ENCODE data around the gene FHIT. TPM values are rescaled to one million over a fixed set of nuclear protein-coding genes. Genes with fewer than 3 reads are reported as not detected.

Gene FHIT
- polyA plus RNA-seq, 1 of the 3 experiments (the other 2 are of a cell fraction) = 0.41 TPM

- Histone ChIP-seq H3K36me3 (replicated peaks in 1 of 2; ENCODE audit: control insufficient read depth in 1 of 2, insufficient read depth in 2 of 2, low read length in 1 of 2) (no peaks in the 10 kb centered on the region), H2AFZ (ENCODE audit: low read depth) (no peak overlapping the region), H3K4me3 (ENCODE audit: low read depth in 2 of 2, low read length in 1 of 2) (no peak overlapping the region), H3K4me2 (no peak overlapping the region), H3K9me2 (no peaks in the 10 kb centered on the region), H3K27me3 (ENCODE audit: insufficient read depth) (no peaks in the 10 kb centered on the region), H4K20me1 (ENCODE audit: insufficient read depth) (no peaks in the 10 kb centered on the region), H3K79me2 (ENCODE audit: insufficient read depth) (no peaks in the 10 kb centered on the region), H3F3A (replicated peaks; ENCODE audit: insufficient read depth) (no peaks in the 10 kb centered on the region), H3K4me1 (ENCODE audit: control insufficient read depth in 1 of 2, insufficient read depth in 2 of 2, low read depth in 1 of 2, low read length in 1 of 2) (no peaks in the 10 kb centered on the region), H3K9ac (no peak overlapping the region), H3K27ac (ENCODE audit: low read depth in 2 of 2, low read length in 1 of 2) (no peak overlapping the region), H3K9me3 (no peaks in the 10 kb centered on the region)
- no peak for DNase-seq
- ChIA-PET CTCF (no interaction called here), POLR2A (no interaction called here)
- WGBS (ENCODE audit: low lambda C conversion rate) = 33% methylated on average over 5 of the region's 5 CpGs
- no peak for TF ChIP-seq FOXJ3 (CRISPR knock-in tag; IDR thresholded peaks at IDR 0.05)
- TF ChIP-seq SIN3A (IDR thresholded peaks at IDR 0.05; ENCODE audit: borderline replicate concordance, low read depth, low read length) = no peak
- no peak for TF ChIP-seq MEF2A (IDR thresholded peaks at IDR 0.05; ENCODE audit: borderline replicate concordance, low read depth)
- no peak for TF ChIP-seq RFX5 (IDR thresholded peaks at IDR 0.05; ENCODE audit: low read length)
- TF ChIP-seq FOSL2 (IDR thresholded peaks at IDR 0.05; ENCODE audit: borderline replicate concordance, low read depth) = no peak
- TF ChIP-seq TAF1 (IDR thresholded peaks at IDR 0.05; ENCODE audit: borderline replicate concordance, low read depth, low read length) = no peak
- TF ChIP-seq ELF1 (IDR thresholded peaks at IDR 0.05) = no peak
- TF ChIP-seq USF1 (IDR thresholded peaks at IDR 0.05; ENCODE audit: borderline replicate concordance, low read depth) = no peak
- no peak for TF ChIP-seq IRF3 (IDR thresholded peaks at IDR 0.05; ENCODE audit: low read depth, low read length)
- TF ChIP-seq RAD21 (IDR thresholded peaks at IDR 0.05; ENCODE audit: low read length) = no peak
- no peak for TF ChIP-seq MXI1 (IDR thresholded peaks at IDR 0.05; ENCODE audit: low read depth, low read length)
Measured at GRCh38 chr3:60243456-60243855, 1007.8 kb downstream of the FHIT start.

- DNase-seq = no peak
- Histone ChIP-seq H4K20me1 (ENCODE audit: insufficient read depth) (no peaks in the 10 kb centered on the region), H3K9me3 (no peaks in the 10 kb centered on the region), H3K4me1 (ENCODE audit: control insufficient read depth in 1 of 2, insufficient read depth in 2 of 2, low read depth in 1 of 2, low read length in 1 of 2) (no peaks in the 10 kb centered on the region), H3K36me3 (replicated peaks in 1 of 2; ENCODE audit: control insufficient read depth in 1 of 2, insufficient read depth in 2 of 2, low read length in 1 of 2) (no peaks in the 10 kb centered on the region), H3K27ac (ENCODE audit: low read depth in 2 of 2, low read length in 1 of 2) (no peak overlapping the region), H2AFZ (ENCODE audit: low read depth) (no peak overlapping the region), H3K4me3 (ENCODE audit: low read depth in 2 of 2, low read length in 1 of 2) (no peak overlapping the region), H3K4me2 (no peak overlapping the region), H3K79me2 (ENCODE audit: insufficient read depth) (no peaks in the 10 kb centered on the region), H3K9ac (no peak overlapping the region), H3K27me3 (ENCODE audit: insufficient read depth) (no peaks in the 10 kb centered on the region), H3F3A (replicated peaks; ENCODE audit: insufficient read depth) (no peaks in the 10 kb centered on the region), H3K9me2 (no peaks in the 10 kb centered on the region)
- TF ChIP-seq IRF3 (IDR thresholded peaks at IDR 0.05; ENCODE audit: low read depth, low read length) (no peak), SIN3A (IDR thresholded peaks at IDR 0.05; ENCODE audit: borderline replicate concordance, low read depth, low read length) (no peak), ELF1 (IDR thresholded peaks at IDR 0.05) (no peak), TEAD4 (IDR thresholded peaks at IDR 0.05; ENCODE audit: borderline replicate concordance, insufficient read depth) (no peak), EP300 (IDR thresholded peaks at IDR 0.05; ENCODE audit: borderline replicate concordance in 1 of 2, low read depth in 1 of 2, low read length in 1 of 2) (no peak), RXRA (IDR thresholded peaks at IDR 0.05; ENCODE audit: borderline replicate concordance, low read depth) (no peak)
- ChIA-PET POLR2A (no interaction called here), CTCF (no interaction called here)
- WGBS (ENCODE audit: low lambda C conversion rate) = 39% methylated on average over 3 of the region's 3 CpGs
Measured at GRCh38 chr3:60240492-60240891, 1010.8 kb downstream of the FHIT start.
